ENCODE measurements around the gene TUBA1B. TPM values are rescaled to one million over a fixed set of nuclear protein-coding genes. Genes with fewer than 3 reads are reported as not detected.

TUBA1B gene
- total and polyA plus RNA-seq, 2 of the 8 experiments (the other 6 are each of a cell fraction or from before 2014, with no cell fraction given): 2,092 to 6,837 TPM

DNA sequence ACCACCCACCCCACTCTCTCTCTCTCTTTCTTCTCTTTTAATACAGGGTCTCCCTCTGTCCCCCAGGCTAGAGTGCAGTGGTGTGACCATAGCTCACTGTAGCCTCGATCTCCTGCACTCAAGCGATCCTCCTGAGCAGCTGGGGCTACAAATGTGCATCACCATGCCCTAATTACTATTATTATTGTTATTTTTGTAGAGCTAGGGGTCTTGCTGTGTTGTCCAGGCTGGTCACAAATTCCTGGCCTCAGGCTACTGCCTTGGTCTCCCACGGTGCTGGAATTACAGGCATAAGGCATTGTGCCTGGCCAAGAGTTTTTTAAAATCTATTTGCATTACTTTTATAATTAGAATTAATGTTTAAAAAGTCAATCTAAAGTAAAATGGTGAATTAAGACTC lies 23.0 kb upstream of the TUBA1B start (continued):
- TF ChIP-seq CHD1 (IDR thresholded peaks at IDR 0.05; ENCODE audit: low read depth, low read length): no peak
